PC-9 (cell line): Measurements from ENCODE around the gene TMPRSS11A. TPM values are rescaled to one million over a fixed set of nuclear protein-coding genes. Genes with fewer than 3 reads are reported as not detected.

Source experiments
- BruUV-seq: library from RNA; stranded (reverse); fragments of 400-500 nt; replicated peaks from 2 replicates; lab custom pipeline; 2021; lab: Mats Ljungman, UMichigan
- CTCF ChIA-PET: fragments of 300-600 bp; sonication (Branson Sonifier 250); formaldehyde crosslinking; loops from one replicate; lab custom pipeline; 2022; ENCODE audit warnings: antibody characterized with exemption; lab: Charles Lee
- POLR2A ChIA-PET: fragments of 300-600 bp; sonication (Branson Sonifier 250); formaldehyde crosslinking; loops from one replicate; lab custom pipeline; 2022; ENCODE audit warnings: antibody characterized with exemption; ENCODE audit not compliant: unreplicated experiment; lab: Charles Lee
- DNase-seq, 2 experiments: peaks; one replicate each; pipeline versions ENCODE4 v3.0.0 to v3.0.0-alpha.2; 2015 to 2022; ENCODE audit warnings: mixed read lengths in 1 of 2
- H2AFZ ChIP-seq: fragments of 200-600 bp; sonication (generic); 2 replicates; pipeline ENCODE4 v1.8.1; 2017; ENCODE audit warnings: antibody characterized with exemption
- H3F3A ChIP-seq: fragments of 200-600 bp; sonication (generic); 2 replicates; pipeline ENCODE4 v1.8.1; 2017; ENCODE audit warnings: antibody characterized with exemption, mild to moderate bottlenecking, low read depth; ENCODE audit not compliant: insufficient read depth
- H3K27ac ChIP-seq: fragments of 200-600 bp; sonication (generic); 2 replicates; pipeline ENCODE4 v1.6.1; 2016; ENCODE audit warnings: mixed run types
- H3K27me3 ChIP-seq: fragments of 200-600 bp; sonication (generic); 2 replicates; pipeline ENCODE4 v1.6.1; 2016; ENCODE audit warnings: low read depth, mixed run types; ENCODE audit not compliant: insufficient read depth
- H3K36me3 ChIP-seq: fragments of 200-600 bp; sonication (generic); 2 replicates; pipeline ENCODE4 v1.6.1; 2016; ENCODE audit warnings: low read depth, mixed run types
- H3K4me1 ChIP-seq: fragments of 200-600 bp; sonication (generic); replicated peaks from 2 replicates; pipeline ENCODE4 v1.6.1; 2016; ENCODE audit warnings: mixed run types; ENCODE audit not compliant: insufficient read depth
- H3K4me2 ChIP-seq: fragments of 200-600 bp; sonication (generic); 2 replicates; pipeline ENCODE4 v1.6.1; 2017; ENCODE audit warnings: mixed run types
- H3K4me3 ChIP-seq: fragments of 200-600 bp; sonication (generic); 2 replicates; pipeline ENCODE4 v1.6.1; 2016; ENCODE audit warnings: mixed run types
- H3K79me2 ChIP-seq: fragments of 200-600 bp; sonication (generic); 2 replicates; pipeline ENCODE4 v1.6.1; 2017; ENCODE audit warnings: low read depth, mixed run types
- H3K9me2 ChIP-seq: fragments of 200-600 bp; sonication (generic); 2 replicates; pipeline ENCODE4 v1.8.1; 2017; ENCODE audit warnings: mild to moderate bottlenecking; ENCODE audit not compliant: insufficient read depth
- H3K9me3 ChIP-seq: fragments of 200-600 bp; sonication (generic); 2 replicates; pipeline ENCODE4 v1.8.1; 2016; ENCODE audit warnings: low read depth; ENCODE audit not compliant: insufficient read depth
- H4K20me1 ChIP-seq: fragments of 200-600 bp; sonication (generic); 2 replicates; pipeline ENCODE4 v1.8.1; 2017; ENCODE audit not compliant: insufficient read depth
- CTCF ChIP-seq: fragments of 200-600 bp; sonication (generic); conservative IDR thresholded peaks from 2 replicates; pipeline ENCODE4 v1.6.1; 2017; ENCODE audit warnings: mixed run types, antibody characterized with exemption, mild to moderate bottlenecking, moderate library complexity
- EZH2 ChIP-seq: fragments of 200-600 bp; sonication (generic); IDR thresholded peaks from 2 replicates; pipeline ENCODE4 v1.8.0; 2017; ENCODE audit warnings: antibody characterized with exemption, low read depth
- intact Hi-C: fragments of 100-400 bp; cut with micrococcal nuclease; formaldehyde crosslinking; loops from one replicate; pipeline ENCODE4 v1.10.0; 2022; ENCODE audit not compliant: unreplicated experiment
- total RNA-seq: library from RNA; stranded (reverse); gene quantifications from 2 replicates; pipeline ENCODE4 v1.2.3, GENCODE V29; 2021

TMPRSS11A gene
- total RNA-seq, 1 experiment from 2014 or later, result not detected

DNA sequence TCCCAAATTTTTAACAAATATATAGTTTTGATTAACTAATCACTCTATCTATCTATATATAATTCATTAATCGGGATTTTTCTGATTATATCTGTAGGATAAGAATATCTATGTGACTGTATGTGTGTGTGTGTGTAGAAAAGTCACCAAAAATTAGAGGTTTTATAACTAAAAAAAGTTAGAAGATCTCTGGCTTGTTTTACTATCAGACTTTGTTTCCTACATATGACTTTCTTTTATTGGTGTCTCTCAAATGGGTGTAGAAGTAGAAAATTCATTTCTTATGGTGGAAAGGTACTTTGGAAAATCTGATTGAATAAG is 52.7 kb downstream of the TMPRSS11A start:
- Histone ChIP-seq H3K27ac (no peak overlapping the region), H3K4me2 (no peak overlapping the region), H3K9me3 (no peaks in the 10 kb centered on the region), H3K79me2 (no peaks in the 10 kb centered on the region), H3K9me2 (no peaks in the 10 kb centered on the region), H3K27me3 (no peaks in the 10 kb centered on the region), H3F3A (no peaks in the 10 kb centered on the region), H3K36me3 (no peaks in the 10 kb centered on the region), H3K4me3 (no peak overlapping the region), H4K20me1 (no peaks in the 10 kb centered on the region), H3K4me1 (no peaks in the 10 kb centered on the region), H2AFZ (no peak overlapping the region)
- ChIA-PET CTCF (interaction anchor here (0.6 kb wide), 1 partner anchor 157 kb away, joined by 3 read pairs; no protein-coding TSS in a partner anchor), POLR2A (no interaction called here)
- intact Hi-C loops, result loop anchor here (1.0 kb wide), 1 partner anchor 38 kb away; no protein-coding TSS in a partner anchor
- BruUV-seq, result no TSS peak
- DNase-seq, result no peak
- TF ChIP-seq CTCF, result no peak; the same call in 1 of the 2 replicates

GRCh38 chr4:67909905-67910584 is 53.2 kb downstream of the TMPRSS11A start:
- no peak overlapping the region for H3K4me3 ChIP-seq
- no peaks in the 10 kb centered on the region for H3K9me3 ChIP-seq
- BruUV-seq, result no TSS peak
- no peak overlapping the region for H3K27ac ChIP-seq
- no peaks in the 10 kb centered on the region for H3K36me3 ChIP-seq
- no peaks in the 10 kb centered on the region for H3K9me2 ChIP-seq
- H3F3A ChIP-seq, result no peaks in the 10 kb centered on the region
- no peaks in the 10 kb centered on the region for H3K27me3 ChIP-seq
- no peak overlapping the region for H3K4me2 ChIP-seq
- H4K20me1 ChIP-seq, result no peaks in the 10 kb centered on the region
- intact Hi-C loops, result loop anchor here (1.0 kb wide), 1 partner anchor 38 kb away; no protein-coding TSS in a partner anchor
- no peak for DNase-seq
- H3K79me2 ChIP-seq, result no peaks in the 10 kb centered on the region
- POLR2A ChIA-PET, result no interaction called here
- TF ChIP-seq EZH2 (no peak), CTCF (peak; percentile 76)
- no peak overlapping the region for H2AFZ ChIP-seq
- CTCF ChIA-PET, result interaction anchor here (0.6 kb wide), 1 partner anchor 156 kb away, joined by 3 read pairs; no protein-coding TSS in a partner anchor
- no peaks in the 10 kb centered on the region for H3K4me1 ChIP-seq

DNA sequence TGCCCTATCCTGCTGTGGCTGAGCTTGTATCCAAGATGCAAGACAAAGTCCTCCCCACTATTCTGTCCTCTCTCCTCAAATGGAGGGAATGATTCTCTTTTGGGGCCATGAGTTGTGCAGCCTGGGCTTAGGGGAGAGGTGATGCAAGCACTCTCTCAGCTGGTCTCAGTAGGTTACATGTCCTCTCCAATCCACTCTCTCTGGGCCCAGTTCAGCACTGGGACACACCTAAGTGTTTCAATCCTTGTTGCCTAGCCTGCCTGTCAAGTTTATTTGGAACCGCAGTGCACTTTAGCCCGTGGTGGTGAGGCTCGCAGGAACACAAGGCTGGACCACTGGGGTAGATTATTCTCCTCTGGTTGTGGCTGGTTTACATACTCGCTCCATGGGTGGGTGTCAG is 55.6 kb downstream of the TMPRSS11A start:
- Histone ChIP-seq H3K79me2 (no peaks in the 10 kb centered on the region), H3K9me3 (no peaks in the 10 kb centered on the region), H3K4me1 (no peaks in the 10 kb centered on the region), H3K36me3 (no peaks in the 10 kb centered on the region), H3K4me3 (no peak overlapping the region), H3K9me2 (no peaks in the 10 kb centered on the region), H3F3A (no peaks in the 10 kb centered on the region), H4K20me1 (no peaks in the 10 kb centered on the region), H3K27me3 (no peaks in the 10 kb centered on the region), H3K4me2 (no peak overlapping the region), H2AFZ (no peak overlapping the region), H3K27ac (no peak overlapping the region)
- CTCF ChIA-PET, result no interaction called here
- POLR2A ChIA-PET, result no interaction called here
- BruUV-seq, result no TSS peak
- no peak for DNase-seq
- intact Hi-C loops, result no loop called here
- TF ChIP-seq EZH2, result no peak
- TF ChIP-seq CTCF, result no peak
